SK-N-SH (cell line): ENCODE measurements around the gene SLC12A7.
"Not testable (repeated sequence)": the region's sequence is repeated elsewhere in the genome, so short reads cannot be mapped to it uniquely, and the experiment has no call there.

ENCODE experiments used
- CTCF ChIP-seq: fragments of 200-600 bp; sonication (generic); IDR thresholded peaks from 2 replicates; pipeline ENCODE4 v1.6.1; 2017; ENCODE audit warnings: antibody characterized with exemption, mild to moderate bottlenecking, moderate library complexity
- GABPA ChIP-seq: IDR thresholded peaks from 2 replicates; pipeline ENCODE4 v1.4.0; 2012; ENCODE audit warnings: low read depth, mild to moderate bottlenecking
- MAX ChIP-seq: IDR thresholded peaks from 2 replicates; pipeline ENCODE4 v1.4.0; 2012; ENCODE audit warnings: low read depth
- REST ChIP-seq: IDR thresholded peaks from 2 replicates; pipeline ENCODE4 v1.6.1; 2012; ENCODE audit warnings: mild to moderate bottlenecking, low read depth, low read length, moderate library complexity
- SMC3 ChIP-seq: IDR thresholded peaks from 2 replicates; pipeline ENCODE4 v1.6.1; 2012; ENCODE audit warnings: low read depth, low read length, improper control_type of control experiment
- TAF1 ChIP-seq: IDR thresholded peaks from 2 replicates; pipeline ENCODE4 v1.6.1; 2012; ENCODE audit warnings: low read depth, mild to moderate bottlenecking, low read length, moderate library complexity, borderline replicate concordance
- TCF12 ChIP-seq: IDR thresholded peaks from 2 replicates; pipeline ENCODE4 v1.4.0; 2012
- USF2 ChIP-seq: fragments of 150-350 bp; IDR thresholded peaks from 2 replicates; pipeline ENCODE4 v1.6.1; 2017; ENCODE audit warnings: antibody characterized with exemption, low read length, low read depth, borderline replicate concordance
- YY1 ChIP-seq: IDR thresholded peaks from 2 replicates; pipeline ENCODE4 v1.4.0; 2012; ENCODE audit warnings: low read depth, mild to moderate bottlenecking
- ZBTB33 ChIP-seq: IDR thresholded peaks from 2 replicates; pipeline ENCODE4 v1.4.0; 2012; ENCODE audit warnings: low read depth, borderline replicate concordance

- not testable (repeated sequence) for TF ChIP-seq MAX, CTCF, SMC3, USF2, TCF12, ZBTB33, REST, YY1, GABPA, TAF1
Measured at GRCh38 chr5:1125695-1126094, 13.8 kb upstream of the SLC12A7 start.
